Measurements from ENCODE around the gene OTOR. TPM values are rescaled to one million over a fixed set of nuclear protein-coding genes. Genes with fewer than 3 reads are reported as not detected.
A peak's percentile ranks its signal among the peaks of the same experiment; 100 is the strongest.

Gene OTOR, protein sequence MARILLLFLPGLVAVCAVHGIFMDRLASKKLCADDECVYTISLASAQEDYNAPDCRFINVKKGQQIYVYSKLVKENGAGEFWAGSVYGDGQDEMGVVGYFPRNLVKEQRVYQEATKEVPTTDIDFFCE
- not detected for total RNA-seq
- long read RNA-seq = 0 reads

DNA sequence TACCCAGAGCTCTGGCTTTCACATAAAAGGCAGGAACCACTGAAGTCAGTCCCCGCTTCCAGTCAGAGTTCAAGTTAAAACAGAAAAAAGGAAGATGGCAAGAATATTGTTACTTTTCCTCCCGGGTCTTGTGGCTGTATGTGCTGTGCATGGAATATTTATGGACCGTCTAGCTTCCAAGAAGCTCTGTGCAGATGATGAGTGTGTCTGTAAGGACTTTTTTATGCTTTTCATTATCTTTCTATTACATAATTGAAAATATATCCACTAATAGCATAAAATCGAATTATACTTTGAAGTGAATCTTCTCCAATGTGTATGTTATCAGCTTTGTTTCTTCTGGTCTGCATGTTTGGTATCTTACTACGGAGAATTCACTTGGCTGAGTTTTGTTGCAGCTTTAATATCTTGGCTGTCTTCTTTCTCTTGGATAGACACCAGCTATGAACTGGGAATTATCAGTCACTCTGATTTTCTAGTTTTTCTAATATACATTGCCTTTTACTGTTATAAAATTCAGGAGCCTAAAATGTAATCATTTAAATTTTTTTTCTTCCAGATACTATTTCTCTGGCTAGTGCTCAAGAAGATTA, at the start of gene OTOR:
Gene OTOR, plus strand, starts transcription at position 51 of the 593 bp plus-strand sequence. Its CDS starts 44 bp downstream, at position 95.
- TF ChIP-seq, protein P1, sequence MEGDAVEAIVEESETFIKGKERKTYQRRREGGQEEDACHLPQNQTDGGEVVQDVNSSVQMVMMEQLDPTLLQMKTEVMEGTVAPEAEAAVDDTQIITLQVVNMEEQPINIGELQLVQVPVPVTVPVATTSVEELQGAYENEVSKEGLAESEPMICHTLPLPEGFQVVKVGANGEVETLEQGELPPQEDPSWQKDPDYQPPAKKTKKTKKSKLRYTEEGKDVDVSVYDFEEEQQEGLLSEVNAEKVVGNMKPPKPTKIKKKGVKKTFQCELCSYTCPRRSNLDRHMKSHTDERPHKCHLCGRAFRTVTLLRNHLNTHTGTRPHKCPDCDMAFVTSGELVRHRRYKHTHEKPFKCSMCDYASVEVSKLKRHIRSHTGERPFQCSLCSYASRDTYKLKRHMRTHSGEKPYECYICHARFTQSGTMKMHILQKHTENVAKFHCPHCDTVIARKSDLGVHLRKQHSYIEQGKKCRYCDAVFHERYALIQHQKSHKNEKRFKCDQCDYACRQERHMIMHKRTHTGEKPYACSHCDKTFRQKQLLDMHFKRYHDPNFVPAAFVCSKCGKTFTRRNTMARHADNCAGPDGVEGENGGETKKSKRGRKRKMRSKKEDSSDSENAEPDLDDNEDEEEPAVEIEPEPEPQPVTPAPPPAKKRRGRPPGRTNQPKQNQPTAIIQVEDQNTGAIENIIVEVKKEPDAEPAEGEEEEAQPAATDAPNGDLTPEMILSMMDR (IDR thresholded peaks at IDR 0.05; ENCODE audit: borderline replicate concordance) = no peak
- H3K4me1 ChIP-seq = no peaks in the 10 kb centered on the region
- peaks cover 36% of the 10 kb centered on the region for H3K27me3 ChIP-seq (ENCODE audit: low read depth)
- intact Hi-C loops (cut with micrococcal nuclease) = no loop called here
- H3K9me3 ChIP-seq (replicated peaks) = no peaks in the 10 kb centered on the region
- H3K27ac ChIP-seq (replicated peaks) = no peak within 1 kb of the TSS
- H3K36me3 ChIP-seq = no peaks in the 10 kb centered on the region
- no peak within 1 kb of the TSS for H3K4me3 ChIP-seq
- no peak for DNase-seq

- TF ChIP-seq, protein P1 (IDR thresholded peaks at IDR 0.05; ENCODE audit: borderline replicate concordance) = peak; percentile 25
- Histone ChIP-seq H3K9me3 (replicated peaks) (no peaks in the 10 kb centered on the region), H3K27ac (replicated peaks) (no peak overlapping the region), H3K4me1 (no peaks in the 10 kb centered on the region), H3K36me3 (no peaks in the 10 kb centered on the region), H3K27me3 (ENCODE audit: low read depth) (peaks cover 11% of the 10 kb centered on the region), H3K4me3 (no peak overlapping the region)
- intact Hi-C loops (cut with micrococcal nuclease) = no loop called here
- no peak for DNase-seq
Measured at GRCh38 chr20:16699293-16699692, 48.9 kb upstream of the OTOR start.

- DNase-seq = no peak
- no peaks in the 10 kb centered on the region for H3K4me1 ChIP-seq
- peaks cover 17% of the 10 kb centered on the region for H3K27me3 ChIP-seq (ENCODE audit: low read depth)
- no peak overlapping the region for H3K4me3 ChIP-seq
- TF ChIP-seq, protein P1 (IDR thresholded peaks at IDR 0.05; ENCODE audit: borderline replicate concordance) = peak; percentile 46
- no peaks in the 10 kb centered on the region for H3K36me3 ChIP-seq
- H3K9me3 ChIP-seq (replicated peaks) = no peaks in the 10 kb centered on the region
- intact Hi-C loops (cut with micrococcal nuclease) = no loop called here
- no peak overlapping the region for H3K27ac ChIP-seq (replicated peaks)
Measured at GRCh38 chr20:16701296-16701695, 46.9 kb upstream of the OTOR start.

- no peaks in the 10 kb centered on the region for H3K4me1 ChIP-seq
- DNase-seq = no peak
- intact Hi-C loops (cut with micrococcal nuclease) = no loop called here
- peaks cover 13% of the 10 kb centered on the region for H3K27me3 ChIP-seq (ENCODE audit: low read depth)
- no peaks in the 10 kb centered on the region for H3K9me3 ChIP-seq (replicated peaks)
- H3K36me3 ChIP-seq = no peaks in the 10 kb centered on the region
- TF ChIP-seq, protein P1 (IDR thresholded peaks at IDR 0.05; ENCODE audit: borderline replicate concordance) = no peak
- H3K27ac ChIP-seq (replicated peaks) = no peak overlapping the region
- H3K4me3 ChIP-seq = no peak overlapping the region
Measured at GRCh38 chr20:16703570-16703969, 44.6 kb upstream of the OTOR start.

DNA sequence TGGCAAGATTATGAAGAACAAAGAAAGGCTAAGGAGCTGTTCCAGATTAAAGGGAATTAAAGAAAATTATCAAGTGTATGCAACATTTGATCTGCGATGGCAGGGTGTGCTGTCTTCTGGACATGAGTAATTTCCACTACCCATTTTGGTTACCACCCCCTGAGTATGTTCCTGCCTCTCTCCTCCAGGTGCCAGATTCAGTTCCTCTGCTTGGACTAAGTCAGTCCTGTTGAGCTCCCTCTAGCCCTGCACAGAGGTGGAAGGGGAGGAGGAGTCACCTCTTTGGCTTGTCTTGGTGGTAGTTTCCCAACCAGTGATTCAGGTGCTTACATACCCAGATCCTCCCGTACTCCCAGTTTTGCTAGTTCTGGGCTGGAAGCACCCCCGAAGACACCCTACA, 40.5 kb upstream of the OTOR start:
- Histone ChIP-seq H3K4me1 (no peaks in the 10 kb centered on the region), H3K9me3 (replicated peaks) (no peaks in the 10 kb centered on the region), H3K27ac (replicated peaks) (no peak overlapping the region), H3K4me3 (no peak overlapping the region), H3K36me3 (no peaks in the 10 kb centered on the region), H3K27me3 (ENCODE audit: low read depth) (peaks cover 13% of the 10 kb centered on the region)
- intact Hi-C loops (cut with micrococcal nuclease) = no loop called here
- DNase-seq = no peak
- TF ChIP-seq, protein P1 (IDR thresholded peaks at IDR 0.05; ENCODE audit: borderline replicate concordance) = no peak

Data from left ventricle myocardium inferior (tissue), 1 donor.